Retina (tissue), 1 donor: ENCODE data around the gene KRT39.

Experiments used
- DNase-seq: peaks from one replicate; pipeline ENCODE4 v3.0.0-alpha.2; 2016

The KRT39 gene

DNA sequence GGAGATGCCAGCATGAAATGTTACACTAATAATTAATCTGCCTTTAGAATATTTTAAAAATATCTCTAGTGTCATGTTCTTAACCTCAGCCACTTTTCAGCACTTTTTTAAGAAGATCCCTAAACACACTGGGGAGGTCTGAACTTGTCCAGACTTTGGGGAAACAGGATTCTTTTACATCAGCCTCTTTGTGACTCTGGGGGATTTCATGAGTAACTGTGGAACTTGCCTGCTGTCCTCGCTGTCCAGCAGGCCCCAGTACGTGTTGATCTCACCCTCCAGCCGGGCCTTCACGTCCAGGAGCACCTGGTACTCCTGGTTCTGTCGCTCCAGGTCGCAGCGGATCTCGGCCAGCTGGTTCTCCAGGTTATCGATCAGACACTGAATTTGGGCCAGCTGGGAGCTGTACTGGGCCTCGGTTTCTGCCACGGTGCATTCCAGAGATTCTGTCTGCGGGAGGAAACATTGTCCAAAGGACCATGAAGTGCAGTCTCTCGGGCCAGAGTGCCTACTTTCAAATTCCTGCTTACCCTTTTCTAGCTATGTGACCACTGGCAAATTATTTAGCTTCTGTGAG lies 11.9 kb upstream of the KRT39 start:
- no peak for DNase-seq

DNA sequence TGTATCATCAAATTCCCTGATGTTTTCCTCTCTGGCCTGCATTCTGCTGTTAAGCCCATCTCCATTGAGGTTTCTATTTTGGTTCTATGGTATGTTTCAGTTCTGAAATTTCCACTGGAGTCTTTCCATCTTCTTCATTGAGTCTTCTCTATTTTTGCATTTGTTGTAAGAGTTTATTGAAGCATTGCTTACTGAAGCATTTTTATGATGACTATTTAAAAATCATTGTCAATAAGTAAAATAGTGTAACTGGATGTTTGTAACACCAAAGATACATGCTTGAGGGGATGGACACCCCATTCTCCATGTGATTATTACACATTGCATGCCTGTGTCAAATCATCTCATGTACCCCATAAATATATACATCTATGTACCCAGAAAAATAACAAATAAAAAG lies 8.8 kb upstream of the KRT39 start:
- DNase-seq: no peak

DNA sequence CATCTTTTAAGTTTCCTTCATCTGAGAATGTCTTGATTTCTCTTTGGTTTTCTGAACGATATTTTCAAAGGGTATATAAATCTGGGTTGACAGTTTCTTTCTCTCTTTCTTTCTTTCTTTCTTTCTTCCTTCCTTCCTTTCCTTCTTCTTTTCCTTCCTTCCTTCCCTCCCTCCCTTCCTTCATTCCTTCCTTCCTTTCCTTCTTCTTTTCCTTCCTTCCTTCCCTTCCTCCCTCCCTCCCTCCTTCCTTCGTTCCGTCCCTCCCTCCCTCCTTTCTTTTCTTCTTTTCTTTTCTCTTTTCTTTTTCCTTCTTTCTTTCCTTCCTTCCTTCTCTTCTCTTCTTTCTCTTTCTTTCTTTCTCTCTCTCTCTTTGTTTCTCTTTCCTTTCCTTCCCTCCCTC lies 7.6 kb upstream of the KRT39 start:
- no peak for DNase-seq

DNA sequence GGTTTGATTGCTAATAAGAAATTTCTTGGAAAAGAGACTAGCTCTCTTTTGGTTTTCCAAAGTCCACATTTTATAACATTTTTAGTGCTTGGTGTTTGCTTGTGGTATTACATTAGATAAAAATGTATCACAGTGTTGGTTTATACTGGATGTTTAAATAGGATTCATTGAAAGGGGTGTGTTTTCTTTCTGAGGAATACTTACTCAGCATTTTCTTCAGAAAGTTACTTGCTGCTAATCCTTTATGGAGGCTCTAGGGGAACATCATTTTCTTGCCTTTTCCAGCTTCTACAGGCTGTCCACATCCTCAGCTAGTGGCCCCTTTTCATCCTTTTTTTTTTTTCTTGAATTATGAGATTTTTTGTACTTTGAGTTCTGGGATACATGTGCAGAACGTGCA lies 834 bp upstream of the KRT39 start:
- no peak for DNase-seq

DNA sequence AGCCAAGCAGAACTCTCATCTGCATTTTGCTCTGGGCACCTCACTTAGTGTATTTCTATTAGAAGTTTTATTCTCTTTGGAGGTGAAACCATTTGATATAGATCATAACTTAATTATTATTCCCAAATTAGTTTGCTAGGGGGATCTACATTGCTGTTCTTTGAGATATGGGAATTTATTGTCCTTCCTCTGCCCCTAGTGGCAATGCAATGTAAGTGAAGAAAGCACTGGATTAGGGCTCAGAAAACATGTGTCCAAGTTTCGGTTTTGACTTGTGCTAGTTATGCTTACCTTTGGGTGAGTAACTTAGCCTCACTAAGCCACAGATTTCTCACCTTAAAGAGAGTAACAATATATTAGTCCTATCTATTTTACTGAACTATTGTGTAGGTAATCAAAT lies 2.9 kb downstream of the KRT39 start:
- DNase-seq: no peak

DNA sequence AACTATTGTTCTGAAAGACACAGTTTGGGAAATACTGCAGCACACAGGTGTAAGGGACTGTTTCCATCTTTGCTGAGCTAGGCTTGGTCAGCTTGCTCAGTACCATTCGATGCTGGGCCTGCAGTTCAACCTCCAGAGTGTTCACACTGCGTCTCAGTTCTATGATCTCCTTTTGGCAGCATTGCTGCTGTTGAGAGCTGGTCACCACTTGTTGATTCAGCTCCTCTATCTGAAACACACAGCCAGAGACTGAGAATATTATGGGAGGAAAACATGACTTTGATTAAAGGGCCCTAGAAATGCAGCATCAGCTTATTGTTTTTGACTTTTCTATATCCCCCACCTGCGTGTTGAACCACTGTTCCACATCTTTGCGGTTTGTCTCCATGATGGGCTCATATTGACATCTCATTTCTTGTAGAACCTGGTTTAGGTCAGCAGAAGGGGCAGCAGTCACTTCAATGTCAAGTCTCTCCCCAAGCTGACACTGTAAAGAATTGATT lies 4.6 kb downstream of the KRT39 start:
- DNase-seq: no peak

DNA sequence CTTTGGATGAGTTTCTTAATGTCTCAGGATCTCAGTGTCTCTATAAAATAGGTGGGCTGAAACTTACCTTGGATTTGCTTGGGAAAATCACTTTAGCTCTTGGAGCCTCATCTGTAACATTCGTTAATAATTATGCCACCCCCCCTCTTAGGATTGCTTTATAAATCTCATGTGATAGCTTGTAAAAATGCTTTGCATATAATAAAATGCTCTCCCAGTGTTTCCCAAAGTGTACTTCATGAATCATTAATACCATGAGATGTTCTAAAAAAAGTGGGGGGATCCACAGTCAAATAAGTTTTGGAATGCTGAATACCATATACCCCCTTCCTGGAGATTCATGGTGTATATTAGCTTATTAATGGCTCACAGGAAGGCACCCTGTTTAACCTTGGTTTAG lies 5.2 kb downstream of the KRT39 start:
- no peak for DNase-seq

DNA sequence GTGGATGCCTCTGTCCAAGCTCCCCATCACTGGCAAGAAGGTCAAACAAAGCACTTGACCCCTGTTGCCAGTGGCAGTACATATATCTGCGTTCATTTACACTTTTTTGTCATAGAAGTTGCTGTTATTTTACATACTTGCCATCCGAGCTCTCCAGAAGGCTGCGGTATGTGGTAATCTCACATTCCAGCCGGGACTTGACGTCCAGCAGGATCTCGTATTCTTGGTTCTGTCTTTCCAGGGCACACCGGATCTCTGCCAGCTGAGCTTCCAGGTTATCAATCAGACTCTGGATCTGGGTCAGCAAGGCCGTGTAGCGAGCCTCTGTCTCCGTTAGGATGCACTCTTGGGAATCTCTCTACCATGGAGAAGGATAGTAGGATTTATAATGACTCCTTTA lies 6.6 kb downstream of the KRT39 start:
- no peak for DNase-seq

DNA sequence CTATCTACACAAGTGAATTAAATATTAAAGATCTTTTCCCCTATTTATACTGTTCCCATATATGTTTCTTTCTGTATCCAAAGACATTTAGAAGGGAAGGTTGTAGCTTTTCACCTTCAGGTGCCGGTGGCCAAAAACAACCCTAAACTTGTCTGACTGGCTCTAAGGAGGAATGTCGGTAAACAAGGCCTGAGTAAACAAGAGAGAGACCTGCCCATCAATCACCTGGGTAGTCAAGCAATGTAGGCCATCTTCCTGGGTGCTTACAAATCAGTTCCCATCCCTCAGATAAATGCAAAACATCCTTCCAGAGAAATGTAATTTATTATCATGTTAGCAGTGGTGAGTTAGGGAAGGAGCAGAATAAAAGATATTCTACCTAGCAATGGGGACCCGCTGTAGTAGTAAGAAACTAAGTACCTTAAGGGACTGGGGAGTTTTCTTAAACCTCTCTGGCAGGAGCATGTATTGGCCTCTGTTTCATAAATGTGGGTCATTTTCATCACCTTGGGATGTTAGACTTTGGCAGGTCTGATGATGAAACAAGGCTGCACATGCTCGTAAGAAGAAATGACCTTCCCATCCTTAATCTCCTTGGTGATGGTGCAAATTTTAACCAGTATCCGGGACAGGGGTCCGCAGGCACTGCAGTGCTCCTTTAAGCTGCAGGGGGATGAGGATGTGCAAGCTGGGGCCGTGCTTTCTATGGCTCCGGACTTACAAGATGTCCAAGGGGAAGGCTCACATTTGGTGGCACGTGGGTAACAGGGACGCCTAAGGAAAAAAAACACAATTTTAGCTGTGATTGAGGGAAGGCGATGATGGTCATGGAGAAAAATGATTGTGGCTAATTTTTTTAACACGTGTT lies 8.4 kb downstream of the KRT39 start:
- no peak for DNase-seq

DNA sequence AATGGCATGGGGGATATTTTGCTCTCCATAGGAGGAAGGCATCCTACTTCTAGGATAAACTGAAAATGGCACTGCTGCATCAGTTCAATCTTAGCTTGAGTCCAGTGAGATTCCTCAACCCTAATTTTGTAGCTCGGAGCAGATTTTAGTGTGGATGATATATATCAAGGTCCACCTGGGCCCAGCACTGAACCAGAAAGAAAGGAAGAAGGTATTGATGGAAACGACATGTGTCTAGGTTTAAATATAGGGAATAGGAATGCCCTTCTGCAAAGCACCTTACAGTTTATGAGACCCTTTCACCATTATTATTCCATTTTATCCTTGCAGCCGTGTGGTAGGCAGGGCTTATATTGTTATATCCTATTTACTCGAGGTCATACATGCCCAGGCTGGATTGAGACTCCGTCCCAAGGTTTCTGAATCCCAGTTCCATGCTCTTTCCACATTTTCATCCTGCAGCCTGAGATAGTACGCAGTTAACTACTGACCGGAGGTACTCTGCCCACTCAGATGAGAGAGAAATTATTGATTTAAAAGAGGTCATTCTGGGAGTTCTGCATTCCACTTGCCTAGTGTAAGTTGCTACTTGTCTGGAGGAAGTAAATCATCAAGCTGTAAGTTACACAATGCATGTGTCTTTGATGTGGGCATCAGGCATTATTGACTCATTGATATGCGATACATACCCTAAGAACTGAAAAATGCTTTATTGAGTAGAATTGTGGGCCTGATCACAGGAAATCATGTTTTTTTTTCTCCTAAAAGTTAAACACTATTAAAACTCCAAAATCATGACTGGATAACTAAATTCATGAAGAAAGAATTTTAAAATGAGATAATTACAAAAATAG lies 10.1 kb downstream of the KRT39 start:
- no peak for DNase-seq

DNA sequence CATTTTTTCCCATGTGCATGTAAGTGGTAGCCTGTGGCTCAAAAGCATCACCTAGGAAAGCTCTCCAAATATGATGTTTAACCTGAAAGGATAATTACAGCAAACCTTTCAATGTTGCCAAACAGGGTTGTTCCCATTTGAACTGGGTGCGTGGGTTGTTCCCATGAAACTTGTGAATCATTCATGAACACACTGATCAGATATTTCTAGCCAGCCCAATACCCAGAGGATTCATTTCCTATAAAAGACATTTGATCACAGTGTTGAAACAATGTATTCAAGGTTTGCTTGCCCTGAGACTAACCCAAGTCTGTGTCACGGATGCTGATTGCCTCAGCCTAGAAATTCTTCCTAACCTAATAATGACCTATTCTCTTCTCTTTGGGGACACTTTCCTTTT lies 12.9 kb downstream of the KRT39 start:
- no peak for DNase-seq

DNA sequence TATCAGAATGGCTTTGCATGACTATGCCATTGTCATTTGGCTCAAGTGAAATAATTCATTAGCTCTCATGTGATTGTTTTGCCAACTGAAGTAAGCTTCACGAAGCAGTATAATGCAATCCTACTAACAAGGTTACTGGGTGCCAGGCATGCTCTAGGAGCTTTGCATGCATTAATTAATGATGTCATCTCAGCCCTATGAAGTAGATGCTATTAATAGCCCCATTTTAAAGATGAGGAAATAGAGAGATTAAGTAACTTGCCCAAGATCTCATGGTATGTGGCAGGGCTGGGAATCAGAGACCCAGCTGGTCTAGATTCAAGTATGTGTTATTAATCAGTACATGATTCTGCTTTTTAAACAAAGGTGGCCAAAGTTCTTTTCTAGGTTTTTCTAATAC lies 14.1 kb downstream of the KRT39 start:
- no peak for DNase-seq

DNA sequence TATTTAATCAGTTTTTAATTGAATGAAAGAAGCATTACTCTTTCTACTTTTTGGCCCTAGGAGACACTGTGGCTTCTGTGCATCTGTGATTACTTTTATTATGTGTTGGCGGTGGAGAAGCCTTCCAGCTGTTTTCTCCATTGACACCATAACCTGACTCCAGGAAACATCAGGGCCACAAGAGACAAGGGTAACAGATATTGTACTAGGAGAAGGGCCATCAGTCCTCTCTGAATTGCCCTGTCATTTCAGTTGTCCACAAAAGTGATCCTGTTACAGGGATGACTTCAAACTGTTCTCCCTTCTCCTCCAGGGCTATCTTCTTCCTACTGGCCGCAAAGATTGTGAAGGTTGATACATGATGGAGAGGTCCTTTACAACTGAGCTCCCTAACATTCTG lies 14.6 kb downstream of the KRT39 start:
- DNase-seq: no peak

DNA sequence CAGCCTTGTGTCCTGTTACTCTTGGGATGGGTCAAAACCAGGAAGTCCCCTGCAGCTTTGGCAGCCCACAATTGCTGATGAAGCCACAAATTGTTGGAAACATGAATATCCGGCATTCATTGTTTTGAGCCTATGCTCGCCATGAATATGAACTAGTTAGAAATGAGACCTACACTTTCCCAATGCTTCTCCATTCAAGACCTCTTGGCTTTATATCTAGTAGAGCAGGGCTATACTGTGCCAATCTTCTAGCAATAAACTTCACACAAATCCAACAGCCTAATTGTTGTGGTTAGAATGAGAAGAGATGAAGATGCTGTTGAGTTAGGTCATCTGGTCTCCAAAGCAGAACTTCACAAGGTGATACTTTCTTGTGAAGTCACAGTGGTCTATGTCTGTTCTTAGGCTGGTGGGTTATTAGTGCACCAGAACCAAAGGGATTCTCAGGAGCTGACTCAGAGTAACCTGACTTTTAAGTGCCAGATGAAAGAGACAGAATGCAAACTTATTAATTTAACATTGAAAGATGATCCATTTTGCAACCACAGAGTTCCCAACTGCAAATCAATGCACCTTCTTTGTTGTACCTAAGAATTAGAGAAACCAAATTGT lies 15.6 kb downstream of the KRT39 start:
- no peak for DNase-seq

DNA sequence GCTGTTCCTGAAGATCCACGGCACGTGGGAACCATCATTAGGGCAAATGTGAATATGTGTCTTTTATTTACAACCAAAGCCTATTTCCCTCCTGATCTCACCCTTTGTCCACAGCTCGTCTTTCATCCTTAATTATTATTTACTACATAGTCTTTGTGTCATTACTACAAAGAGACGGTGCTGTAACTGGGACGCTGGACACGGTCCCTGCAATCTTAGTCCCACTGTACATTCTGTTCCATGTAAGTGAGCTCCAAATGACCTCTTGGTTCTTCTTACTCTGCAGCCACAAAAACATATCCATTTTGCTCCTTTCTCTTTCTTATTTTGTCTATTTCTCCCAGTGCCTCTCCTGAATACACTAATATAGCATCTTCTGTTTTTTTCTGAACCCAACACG lies 16.6 kb downstream of the KRT39 start:
- DNase-seq: no peak

DNA sequence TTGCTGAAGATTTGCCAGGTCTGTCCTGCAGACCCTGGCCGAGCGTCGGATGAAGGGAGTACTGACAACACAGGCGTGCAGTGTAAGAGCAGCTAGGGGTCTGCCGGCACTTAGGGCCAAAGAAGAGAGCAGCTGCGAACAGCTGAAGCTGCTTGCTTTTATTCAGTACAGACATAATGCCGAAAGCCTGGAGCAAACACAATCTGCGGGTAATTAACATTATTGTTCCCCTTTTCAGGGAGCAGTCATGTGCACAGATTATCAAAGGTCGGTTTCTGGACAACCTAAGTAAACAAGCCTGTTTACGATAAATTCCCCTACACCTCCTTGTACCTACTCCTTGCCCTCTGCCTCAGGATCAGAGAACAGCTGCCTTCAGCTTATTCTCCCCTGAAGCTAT lies 17.3 kb downstream of the KRT39 start:
- DNase-seq: peak; percentile 72

DNA sequence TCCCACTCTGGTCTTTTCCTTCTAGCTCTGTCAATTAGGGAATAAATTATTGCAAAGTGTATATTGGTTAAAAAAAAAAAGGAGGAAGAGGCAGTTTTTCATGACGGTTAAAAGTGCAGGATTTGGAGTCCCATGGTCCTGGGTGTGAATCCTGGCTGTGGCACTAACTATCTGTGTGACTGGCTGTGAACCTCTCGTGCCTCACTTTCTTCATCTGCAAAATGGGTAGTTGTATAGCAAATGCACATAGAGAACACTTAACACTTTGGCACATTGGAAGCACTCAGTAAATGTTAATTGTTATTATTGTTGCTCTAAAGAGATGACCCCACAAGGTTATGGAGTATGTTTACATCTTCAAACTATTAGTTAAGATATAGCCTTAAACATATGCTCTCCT lies 18.8 kb downstream of the KRT39 start:
- no peak for DNase-seq

DNA sequence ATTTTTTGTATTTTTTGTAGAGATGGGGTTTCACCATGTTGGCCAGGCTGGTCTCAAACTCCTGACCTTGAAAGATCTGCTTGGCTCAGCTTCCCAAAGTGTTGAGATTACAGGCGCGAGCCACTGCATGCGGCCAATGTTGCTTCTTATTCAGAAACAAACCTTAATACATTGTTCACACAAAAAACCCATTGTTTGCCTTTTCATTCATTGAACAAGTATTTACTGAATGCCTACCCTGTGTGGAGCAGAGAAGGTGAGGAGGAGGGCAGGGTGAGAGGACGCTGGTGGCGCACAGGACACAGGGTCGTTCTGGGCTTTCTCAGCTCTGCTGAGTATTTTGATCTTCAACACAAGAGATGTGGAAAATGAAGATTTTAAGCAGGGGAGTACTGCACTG lies 21.3 kb downstream of the KRT39 start:
- no peak for DNase-seq

DNA sequence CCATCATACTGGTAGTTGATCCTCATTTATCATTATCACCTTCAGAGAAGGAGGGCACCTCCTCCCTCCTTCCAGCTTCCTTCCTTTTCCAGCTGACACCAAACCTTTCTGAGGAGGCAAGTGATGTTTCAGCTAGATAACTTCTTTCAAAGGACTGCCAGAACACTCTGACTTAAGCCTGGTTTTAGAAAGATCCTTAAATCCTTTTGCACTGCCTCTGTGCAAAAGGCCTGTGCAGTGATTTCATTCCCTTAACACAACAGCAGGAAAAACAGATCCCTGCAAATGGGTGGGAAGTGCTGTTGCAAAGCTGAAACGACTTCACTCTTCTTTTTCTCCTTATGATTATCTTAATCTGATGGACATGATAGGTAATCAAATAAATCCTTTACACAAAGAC lies 22.2 kb downstream of the KRT39 start:
- DNase-seq: no peak

DNA sequence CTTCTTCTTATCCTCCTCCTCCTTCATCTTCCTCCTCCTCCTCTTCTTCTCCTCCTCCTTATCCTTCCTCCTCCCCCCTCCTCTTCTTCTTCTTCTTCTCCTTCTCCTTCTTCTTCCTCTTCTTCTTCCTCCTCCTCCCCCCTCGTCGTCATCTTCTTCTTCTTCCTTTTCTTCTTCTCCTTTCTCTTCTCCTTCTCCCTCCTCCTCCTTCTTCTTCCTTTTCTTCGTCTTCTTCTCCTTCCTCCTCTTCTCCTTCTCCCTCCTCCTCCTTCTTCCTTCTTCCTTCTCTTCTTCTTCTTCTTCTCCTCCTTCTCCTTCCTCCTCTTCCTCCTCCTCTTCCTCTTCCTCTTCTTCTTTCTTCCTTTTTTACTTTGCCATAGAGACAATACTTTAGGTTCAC lies 24.2 kb downstream of the KRT39 start:
- DNase-seq: no peak

DNA sequence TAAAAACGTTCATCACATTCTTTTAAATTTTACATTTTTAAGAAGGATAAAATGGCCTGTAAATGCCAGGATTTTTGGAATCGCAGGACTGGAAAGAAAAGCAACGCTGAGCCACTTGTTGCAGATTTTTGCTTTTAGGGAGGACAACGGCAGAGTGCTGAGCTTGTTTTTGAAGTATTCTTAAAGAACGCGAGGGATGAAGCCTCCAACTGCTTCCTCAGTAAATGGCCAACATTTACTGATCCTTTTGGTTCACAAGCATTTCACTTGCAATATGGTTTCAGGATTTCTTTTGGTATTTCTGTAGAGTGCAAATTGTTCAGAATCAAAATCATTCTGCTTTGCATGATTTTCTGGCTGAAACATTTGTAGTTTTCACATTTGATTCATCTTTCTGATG lies 26.5 kb downstream of the KRT39 start:
- no peak for DNase-seq

DNA sequence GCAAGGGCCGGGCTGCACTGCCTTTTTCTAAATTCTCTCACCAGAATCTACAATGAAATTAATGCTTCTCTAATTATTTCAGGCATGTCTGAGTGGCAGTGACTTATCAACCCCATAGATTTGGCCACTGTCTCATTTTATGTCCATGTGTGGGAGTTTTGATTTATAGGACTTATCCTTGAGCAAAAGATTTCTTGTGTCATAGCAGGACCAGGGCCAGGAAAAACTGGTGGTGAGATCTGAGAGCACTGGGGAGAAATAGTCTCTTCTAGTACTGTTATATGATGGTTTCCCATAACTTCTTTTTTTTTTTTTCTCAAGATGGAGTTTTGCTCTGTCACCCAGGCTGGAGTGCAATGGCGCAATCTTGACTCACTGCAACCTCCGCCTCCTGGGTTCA lies 27.8 kb downstream of the KRT39 start:
- no peak for DNase-seq

DNA sequence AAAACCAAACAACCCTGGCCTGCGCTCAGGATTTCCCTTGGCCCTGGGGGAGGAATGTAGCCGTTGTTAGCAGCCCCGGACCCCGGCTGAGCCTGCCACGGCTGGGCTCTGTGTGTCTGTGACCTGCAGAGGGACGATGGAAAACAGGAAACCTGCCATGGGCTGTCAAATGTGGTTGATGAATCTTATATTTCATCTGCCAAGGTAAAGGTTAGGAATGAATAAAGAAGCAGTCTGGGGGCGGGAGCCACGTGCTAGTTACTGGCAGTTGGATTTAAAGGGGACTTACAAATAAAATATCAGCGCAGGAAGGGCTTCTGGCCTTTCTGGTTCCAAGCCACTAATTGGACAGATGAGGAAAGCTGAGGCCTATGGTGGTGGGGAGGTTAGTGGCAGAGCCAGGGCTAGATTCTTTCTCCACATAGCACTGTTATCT lies 29.3 kb downstream of the KRT39 start, which contains the start of gene KRT23:
Gene KRT23, minus strand, starts transcription at position 263 of the 436 bp plus-strand sequence. CDS start 1,043 bp downstream, outside the sequence.
- peak; percentile 49 for DNase-seq
